H1 (cell line): ENCODE results near the gene CHPF2. TPM values are rescaled to one million over a fixed set of nuclear protein-coding genes. Genes with fewer than 3 reads are reported as not detected.
A peak's percentile ranks its signal among the peaks of the same experiment; 100 is the strongest.

Experiments used
- CTCF ChIA-PET: fragments of 300-600 bp; sonication (Branson Sonifier 250); formaldehyde crosslinking; loops from one replicate; lab custom pipeline; 2021; ENCODE audit not compliant: partially characterized antibody; lab: Charles Lee
- POLR2A ChIA-PET: fragments of 300-600 bp; sonication (Branson Sonifier 250); formaldehyde crosslinking; loops from one replicate; lab custom pipeline; 2021; ENCODE audit warnings: inconsistent platforms; ENCODE audit not compliant: partially characterized antibody; lab: Charles Lee
- DNase-seq, 2 experiments: peaks; one replicate each; pipeline versions ENCODE4 v3.0.0 to v3.0.0-alpha.2; 2010 to 2022; ENCODE audit warnings: low spot score in 2 of 2, low read depth in 1 of 2, mixed read lengths in 1 of 2
- FAIRE-seq: peaks from 2 replicates; lab custom pipeline; 2011; peaks lifted over from hg19 to GRCh38; lab: Jason Lieb, UNC
- H2AFZ ChIP-seq: 2 replicates; pipeline ENCODE4 v1.8.1; 2012; ENCODE audit warnings: low read length, inconsistent platforms
- H2AK5ac ChIP-seq: 2 replicates; pipeline ENCODE4 v1.6.1; 2013; ENCODE audit warnings: low read depth, low read length
- H2BK120ac ChIP-seq: replicated peaks from 2 replicates; pipeline ENCODE3; 2013; ENCODE audit warnings: low read depth, low read length, inconsistent platforms
- H2BK12ac ChIP-seq: 2 replicates; pipeline ENCODE4 v1.6.1; 2013; ENCODE audit warnings: low read depth, low read length
- H2BK15ac ChIP-seq: 2 replicates; pipeline ENCODE4 v1.6.1; 2013; ENCODE audit warnings: low read length
- H2BK20ac ChIP-seq: 2 replicates; pipeline ENCODE4 v1.6.1; 2013; ENCODE audit warnings: low read length
- H2BK5ac ChIP-seq: 2 replicates; pipeline ENCODE4 v1.6.1; 2013; ENCODE audit warnings: low read depth, low read length
- H3K14ac ChIP-seq: 2 replicates; pipeline ENCODE4 v1.6.1; 2013; ENCODE audit warnings: inconsistent platforms; ENCODE audit not compliant: insufficient read length
- H3K18ac ChIP-seq: 2 replicates; pipeline ENCODE4 v1.6.1; 2013; ENCODE audit warnings: low read length; ENCODE audit errors: extremely low read depth
- H3K23ac ChIP-seq: 2 replicates; pipeline ENCODE4 v1.6.1; 2013; ENCODE audit warnings: inconsistent platforms; ENCODE audit not compliant: insufficient read length
- H3K23me2 ChIP-seq: 2 replicates; pipeline ENCODE4 v1.6.1; 2013; ENCODE audit warnings: low read depth, low read length
- H3K27ac ChIP-seq: 2 replicates; pipeline ENCODE4 v1.6.1; 2011; ENCODE audit warnings: low read depth, low read length, inconsistent platforms
- H3K27me3 ChIP-seq, 4 experiments: replicated peaks in 1 of 4; 1 replicate in 1 of 4; 2 replicates in 3 of 4; pipeline versions ENCODE4 v1.6.1 to v1.8.1; 2011 to 2013; ENCODE audit warnings: low read length in 3 of 4, mild to moderate bottlenecking in 3 of 4, inconsistent platforms in 2 of 4, mixed read lengths in 2 of 4, moderate library complexity in 1 of 4; ENCODE audit not compliant: control insufficient read depth in 3 of 4, insufficient read depth in 3 of 4; ENCODE audit errors: extremely low read depth in 1 of 4
- H3K36me3 ChIP-seq, 4 experiments: 2 replicates each; pipeline versions ENCODE4 v1.6.1 to v1.8.1; 2011 to 2013; ENCODE audit warnings: mild to moderate bottlenecking in 4 of 4, low read length in 3 of 4, moderate library complexity in 2 of 4, control low read depth in 1 of 4, inconsistent platforms in 1 of 4; ENCODE audit not compliant: insufficient read depth in 4 of 4, control insufficient read depth in 2 of 4
- H3K4ac ChIP-seq: replicated peaks from 2 replicates; pipeline ENCODE3; 2013; ENCODE audit warnings: low read length, low read depth, mixed read lengths, inconsistent platforms; ENCODE audit not compliant: insufficient read length
- H3K4me1 ChIP-seq, 4 experiments: replicated peaks in 1 of 4; 1 replicate in 1 of 4; 2 replicates in 3 of 4; pipeline versions ENCODE4 v1.6.1 to v1.8.1; 2011 to 2013; ENCODE audit warnings: low read length in 3 of 4, inconsistent platforms in 2 of 4, mixed read lengths in 1 of 4; ENCODE audit not compliant: insufficient read depth in 4 of 4, control insufficient read depth in 3 of 4
- H3K4me2 ChIP-seq, 2 experiments: 2 replicates each; pipeline versions ENCODE4 v1.6.1 to v1.8.1; 2011 to 2013; ENCODE audit warnings: low read depth in 2 of 2, low read length in 2 of 2, control low read depth in 1 of 2, inconsistent platforms in 1 of 2, mild to moderate bottlenecking in 1 of 2; ENCODE audit not compliant: insufficient read depth in 1 of 2
- H3K4me3 ChIP-seq, 4 experiments: fragments of 200-600, 300-600 bp in 1 of 4; sonication (generic), shearing (Covaris generic), sonication (Bioruptor Twin) in 1 of 4; 2 replicates each; pipeline versions ENCODE4 v1.5.1 to v1.8.1; 2011 to 2016; ENCODE audit warnings: low read length in 4 of 4, low read depth in 3 of 4, control low read depth in 2 of 4, inconsistent platforms in 2 of 4, mild to moderate bottlenecking in 2 of 4, mixed read lengths in 1 of 4, moderate library complexity in 1 of 4; ENCODE audit not compliant: insufficient read depth in 2 of 4; ENCODE audit errors: extremely low read depth in 1 of 4
- H3K56ac ChIP-seq: replicated peaks from 2 replicates; pipeline ENCODE3; 2013; ENCODE audit warnings: low read depth, mild to moderate bottlenecking, mixed read lengths, low read length, inconsistent platforms; ENCODE audit not compliant: insufficient read length
- H3K79me1 ChIP-seq: 2 replicates; pipeline ENCODE4 v1.6.1; 2013; ENCODE audit warnings: low read depth, low read length, control low read depth
- H3K79me2 ChIP-seq, 2 experiments: 2 replicates each; pipeline versions ENCODE4 v1.6.1 to v1.8.1; 2012 to 2013; ENCODE audit warnings: low read length in 2 of 2, mild to moderate bottlenecking in 2 of 2, inconsistent platforms in 1 of 2; ENCODE audit not compliant: insufficient read depth in 2 of 2, control insufficient read depth in 1 of 2
- H3K9ac ChIP-seq, 4 experiments: replicated peaks in 1 of 4; 1 replicate in 1 of 4; 2 replicates in 3 of 4; pipeline versions ENCODE4 v1.6.1 to v1.8.1; 2011 to 2013; ENCODE audit warnings: low read depth in 3 of 4, low read length in 3 of 4, control low read depth in 2 of 4, mild to moderate bottlenecking in 2 of 4, moderate library complexity in 2 of 4, inconsistent platforms in 1 of 4; ENCODE audit errors: extremely low read depth in 1 of 4
- H3K9me3 ChIP-seq, 2 experiments: 2 replicates each; pipeline versions ENCODE4 v1.6.1 to v1.8.1; 2012 to 2013; ENCODE audit warnings: mild to moderate bottlenecking in 2 of 2, moderate library complexity in 2 of 2, control low read depth in 1 of 2, inconsistent platforms in 1 of 2, low read depth in 1 of 2, low read length in 1 of 2, mixed read lengths in 1 of 2; ENCODE audit not compliant: insufficient read depth in 2 of 2
- H4K20me1 ChIP-seq, 2 experiments: replicated peaks in 1 of 2; 2 replicates each; pipeline versions ENCODE3 to v1.8.1; 2011 to 2013; ENCODE audit warnings: inconsistent platforms in 2 of 2, low read length in 2 of 2, mild to moderate bottlenecking in 1 of 2; ENCODE audit not compliant: insufficient read depth in 2 of 2, control insufficient read depth in 1 of 2
- H4K5ac ChIP-seq: 2 replicates; pipeline ENCODE4 v1.6.1; 2013; ENCODE audit warnings: low read length, low read depth, mixed read lengths, inconsistent platforms; ENCODE audit not compliant: insufficient read length
- H4K8ac ChIP-seq: 2 replicates; pipeline ENCODE4 v1.8.0; 2013; ENCODE audit warnings: mild to moderate bottlenecking, moderate library complexity, low read length, inconsistent platforms; ENCODE audit not compliant: insufficient read depth; ENCODE audit errors: extremely low read depth
- H4K91ac ChIP-seq: replicated peaks from 2 replicates; pipeline ENCODE3; 2013; ENCODE audit warnings: low read length, mixed read lengths, inconsistent platforms; ENCODE audit not compliant: insufficient read length
- HDAC6 ChIP-seq: IDR thresholded peaks from one replicate; pipeline ENCODE4 v1.7.1; 2012; ENCODE audit warnings: low read depth, mild to moderate bottlenecking, inconsistent platforms, low read length, moderate library complexity
- KDM1A ChIP-seq: fragments of 200-600, 300-600 bp; sonication (generic); IDR thresholded peaks from 2 replicates; pipeline ENCODE4 v1.7.1; 2016; ENCODE audit warnings: mild to moderate bottlenecking, low read length, borderline replicate concordance
- POLR2A ChIP-seq, 2 experiments: IDR thresholded peaks; 1 replicate in 1 of 2; 2 replicates in 1 of 2; pipeline ENCODE4 v1.6.1; 2011; ENCODE audit warnings: low read depth in 2 of 2, low read length in 2 of 2, mild to moderate bottlenecking in 2 of 2; ENCODE audit errors: control extremely low read depth in 1 of 2
- WGBS, 2 experiments: shearing (Covaris generic) in 1 of 2; methylation state at CpG; one replicate each; pipeline versions ENCODE4 v1.1.6 to v1.1.7; 2013 to 2015; ENCODE audit warnings: low lambda C conversion rate in 2 of 2, mixed read lengths in 2 of 2, inconsistent platforms in 1 of 2, low coverage in 1 of 2, missing lambda C conversion rate in 1 of 2; ENCODE audit not compliant: insufficient replicate concordance in 2 of 2, insufficient coverage in 1 of 2, insufficient read length in 1 of 2; ENCODE audit errors: extremely low coverage in 1 of 2, missing lambda C conversion rate in 1 of 2; 5-methylcytosine and 5-hydroxymethylcytosine counted together
- polyA plus RNA-seq, 7 experiments: library from polyadenylated mRNA; depleted of rRNA in 3 of 7; stranded (reverse) in 5 of 7; unstranded in 2 of 7; fragments of >200 nt in 5 of 7; fragments of 200-250 nt in 2 of 7; gene quantifications; 1 replicate in 5 of 7; 2 replicates in 1 of 7; 4 replicates in 1 of 7; pipeline versions ENCODE4 v1.2.1 to v1.2.3, GENCODE V29; 2011 to 2013; ENCODE audit warnings: missing spikeins in 2 of 7, mixed read lengths in 2 of 7
- total RNA-seq: library from RNA; stranded (reverse); fragmentation: NEBNext Ultra II Directional; extraction: Animal tissue kit (Norgen Biotek cat#: 25700); gene quantifications from 2 replicates; pipeline ENCODE4 v1.2.1, GENCODE V29; 2021

Gene CHPF2
- total and polyA plus RNA-seq, 2 of the 8 experiments (the other 6 are each of a cell fraction or from before 2014, with no cell fraction given) = 14.4 to 20.6 TPM

GRCh38 chr7:151209588-151209987 is 22.7 kb upstream of the CHPF2 start:
- H4K91ac ChIP-seq = no peak overlapping the region
- no peak overlapping the region for H3K4me2 ChIP-seq
- DNase-seq (no peak), FAIRE-seq (no peak)
- CTCF ChIA-PET = interaction anchor here (0.6 to 1.4 kb wide), 4 partner anchors 9 to 77 kb away, joined by 3 read pairs; no protein-coding TSS in a partner anchor
- H2BK20ac ChIP-seq = no peak overlapping the region
- WGBS, 2 experiments = 88% methylated on average over 6 of the region's 6 CpGs; no CpG with 5 or more reads in 1 of the 2 experiments
- no peak overlapping the region for H2AFZ ChIP-seq
- peaks cover 0 to 3% (median 0%) of the 10 kb centered on the region in 4 experiments; a peak in 1 of 7 replicates for H3K27me3 ChIP-seq
- H3K14ac ChIP-seq = no peak overlapping the region
- no peak overlapping the region for H2AK5ac ChIP-seq
- H4K5ac ChIP-seq = no peak overlapping the region
- no peak overlapping the region for H2BK12ac ChIP-seq
- no peak overlapping the region for H3K27ac ChIP-seq
- no peak overlapping the region; the same call in 1 of the 2 replicates for H4K8ac ChIP-seq
- H4K20me1 ChIP-seq = peaks cover 5% of the 10 kb centered on the region in 2 experiments
- POLR2A ChIA-PET = interaction anchor here (1.0 to 3.8 kb wide), 3 partner anchors 10 to 13 kb away, joined by 4 to 13 read pairs (median 9); no protein-coding TSS in a partner anchor
- no peaks in the 10 kb centered on the region for H3K79me2 ChIP-seq
- peaks cover 0 to 6% (median 3%) of the 10 kb centered on the region in 4 experiments; a peak in 4 of 7 replicates for H3K4me1 ChIP-seq
- H3K9ac ChIP-seq = no peak overlapping the region
- H3K23ac ChIP-seq = no peak overlapping the region
- no peaks in the 10 kb centered on the region for H3K79me1 ChIP-seq
- no peak overlapping the region for H2BK120ac ChIP-seq
- no peak overlapping the region for H3K18ac ChIP-seq
- H3K4ac ChIP-seq = no peak overlapping the region
- no peak overlapping the region for H3K4me3 ChIP-seq
- no peaks in the 10 kb centered on the region for H3K9me3 ChIP-seq
- no peaks in the 10 kb centered on the region for H3K23me2 ChIP-seq
- peaks cover 11 to 21% (median 15%) of the 10 kb centered on the region in 4 experiments for H3K36me3 ChIP-seq
- no peak overlapping the region for H2BK5ac ChIP-seq
- TF ChIP-seq POLR2A (IDR thresholded peaks at IDR 0.05; ENCODE audit: control extremely low read depth in 1 of 2, low read depth in 2 of 2, low read length in 2 of 2) = peak in 1 of 2 experiments; percentile 40; a peak in 1 of 3 replicates
- TF ChIP-seq KDM1A = no peak
- no peak for TF ChIP-seq HDAC6
- no peak overlapping the region for H3K56ac ChIP-seq
- H2BK15ac ChIP-seq = no peak overlapping the region
